Measurements from ENCODE around the gene RPL27.
"Not testable (repeated sequence)": the region's sequence is repeated elsewhere in the genome, so short reads cannot be mapped to it uniquely, and the experiment has no call there.

The RPL27 gene

GRCh38 chr17:42997984-42998938, at the start of gene RPL27:
TSS of gene RPL27 (plus strand) at chr17:42998419. CDS start at chr17:42998751, 332 bp downstream.
- peaks cover 26 to 29% of the 10 kb centered on the region in 2 donors for H3K36me3 ChIP-seq (ENCODE audit: control insufficient read depth in 2 of 2, insufficient read depth in 2 of 2, low read length in 2 of 2)
- peak within 1 kb of the TSS; percentile 87 to 97 for H3K4me3 ChIP-seq (ENCODE audit: low read length in 2 of 2)
- peaks cover 17 to 18% of the 10 kb centered on the region in 2 donors for H3K4me1 ChIP-seq (ENCODE audit: control insufficient read depth in 2 of 2, insufficient read depth in 2 of 2, low read length in 2 of 2)
- peak within 1 kb of the TSS; percentile 86 to 87 for H3K27ac ChIP-seq (ENCODE audit: low read depth in 2 of 2, low read length in 2 of 2)
- no peaks in the 10 kb centered on the region for H3K9me3 ChIP-seq (ENCODE audit: control insufficient read depth in 2 of 2, low read length in 2 of 2)
- peak within 1 kb of the TSS; percentile 95 to 97 for H3K9ac ChIP-seq (ENCODE audit: low read depth in 1 of 2, low read length in 2 of 2)
- no peaks in the 10 kb centered on the region for H3K27me3 ChIP-seq (ENCODE audit: control insufficient read depth in 2 of 2, insufficient read depth in 2 of 2, low read length in 2 of 2)

- Histone ChIP-seq H3K9ac (ENCODE audit: low read depth in 1 of 2, low read length in 2 of 2) (no peak overlapping the region), H3K9me3 (ENCODE audit: control insufficient read depth in 2 of 2, low read length in 2 of 2) (no peaks in the 10 kb centered on the region), H3K27ac (ENCODE audit: low read depth in 2 of 2, low read length in 2 of 2) (no peak overlapping the region), H3K36me3 (ENCODE audit: control insufficient read depth in 2 of 2, insufficient read depth in 2 of 2, low read length in 2 of 2) (peaks cover 26 to 47% of the 10 kb centered on the region in 2 donors), H3K27me3 (ENCODE audit: control insufficient read depth in 2 of 2, insufficient read depth in 2 of 2, low read length in 2 of 2) (no peaks in the 10 kb centered on the region), H3K4me3 (ENCODE audit: low read length in 2 of 2) (no peak overlapping the region), H3K4me1 (ENCODE audit: control insufficient read depth in 2 of 2, insufficient read depth in 2 of 2, low read length in 2 of 2) (no peaks in the 10 kb centered on the region)
These were observed 48.0 kb upstream of the RPL27 start for GRCh38 chr17:42950044-42950783.

- Histone ChIP-seq H3K4me1 (ENCODE audit: control insufficient read depth in 2 of 2, insufficient read depth in 2 of 2, low read length in 2 of 2) (no peaks in the 10 kb centered on the region), H3K36me3 (ENCODE audit: control insufficient read depth in 2 of 2, insufficient read depth in 2 of 2, low read length in 2 of 2) (peaks cover 45 to 67% of the 10 kb centered on the region in 2 donors), H3K4me3 (ENCODE audit: low read length in 2 of 2) (no peak overlapping the region), H3K9me3 (ENCODE audit: control insufficient read depth in 2 of 2, low read length in 2 of 2) (no peaks in the 10 kb centered on the region), H3K27me3 (ENCODE audit: control insufficient read depth in 2 of 2, insufficient read depth in 2 of 2, low read length in 2 of 2) (no peaks in the 10 kb centered on the region), H3K27ac (ENCODE audit: low read depth in 2 of 2, low read length in 2 of 2) (no peak overlapping the region), H3K9ac (ENCODE audit: low read depth in 1 of 2, low read length in 2 of 2) (no peak overlapping the region)
These were observed 44.5 kb upstream of the RPL27 start for GRCh38 chr17:42953669-42954068.

- Histone ChIP-seq H3K9ac (ENCODE audit: low read depth in 1 of 2, low read length in 2 of 2) (peak within 1 kb of the TSS; percentile 70 to 87), H3K27ac (ENCODE audit: low read depth in 2 of 2, low read length in 2 of 2) (peak within 1 kb of the TSS; percentile 72 to 81), H3K36me3 (ENCODE audit: control insufficient read depth in 2 of 2, insufficient read depth in 2 of 2, low read length in 2 of 2) (peaks cover 16 to 21% of the 10 kb centered on the region in 2 donors), H3K27me3 (ENCODE audit: control insufficient read depth in 2 of 2, insufficient read depth in 2 of 2, low read length in 2 of 2) (no peaks in the 10 kb centered on the region), H3K9me3 (ENCODE audit: control insufficient read depth in 2 of 2, low read length in 2 of 2) (no peaks in the 10 kb centered on the region), H3K4me1 (ENCODE audit: control insufficient read depth in 2 of 2, insufficient read depth in 2 of 2, low read length in 2 of 2) (peaks cover 5 to 6% of the 10 kb centered on the region in 2 donors), H3K4me3 (ENCODE audit: low read length in 2 of 2) (peak within 1 kb of the TSS; percentile 83 to 95)
These were observed 33.9 kb upstream of the RPL27 start, which contains the start of gene AARSD1 for GRCh38 chr17:42964161-42964932. TSS of gene AARSD1 (minus strand) at chr17:42964454. CDS start at chr17:42964440, 14 bp downstream.

- H3K4me3 ChIP-seq (ENCODE audit: low read length in 2 of 2): no peak overlapping the region
- peaks cover 0 to 2% of the 10 kb centered on the region in 2 donors for H3K36me3 ChIP-seq (ENCODE audit: control insufficient read depth in 2 of 2, insufficient read depth in 2 of 2, low read length in 2 of 2)
- no peaks in the 10 kb centered on the region for H3K27me3 ChIP-seq (ENCODE audit: control insufficient read depth in 2 of 2, insufficient read depth in 2 of 2, low read length in 2 of 2)
- H3K27ac ChIP-seq (ENCODE audit: low read depth in 2 of 2, low read length in 2 of 2): no peak overlapping the region
- H3K9ac ChIP-seq (ENCODE audit: low read depth in 1 of 2, low read length in 2 of 2): no peak overlapping the region
- H3K9me3 ChIP-seq (ENCODE audit: control insufficient read depth in 2 of 2, low read length in 2 of 2): no peaks in the 10 kb centered on the region
- H3K4me1 ChIP-seq (ENCODE audit: control insufficient read depth in 2 of 2, insufficient read depth in 2 of 2, low read length in 2 of 2): peaks cover 5 to 6% of the 10 kb centered on the region in 2 donors
These were observed 30.3 kb upstream of the RPL27 start for GRCh38 chr17:42967925-42968324.

- Histone ChIP-seq H3K27me3 (ENCODE audit: control insufficient read depth in 2 of 2, insufficient read depth in 2 of 2, low read length in 2 of 2) (no peaks in the 10 kb centered on the region), H3K36me3 (ENCODE audit: control insufficient read depth in 2 of 2, insufficient read depth in 2 of 2, low read length in 2 of 2) (peaks cover 0 to 1% of the 10 kb centered on the region in 2 donors), H3K9ac (ENCODE audit: low read depth in 1 of 2, low read length in 2 of 2) (no peak overlapping the region), H3K4me3 (ENCODE audit: low read length in 2 of 2) (no peak overlapping the region), H3K27ac (ENCODE audit: low read depth in 2 of 2, low read length in 2 of 2) (no peak overlapping the region), H3K4me1 (ENCODE audit: control insufficient read depth in 2 of 2, insufficient read depth in 2 of 2, low read length in 2 of 2) (no peaks in the 10 kb centered on the region), H3K9me3 (ENCODE audit: control insufficient read depth in 2 of 2, low read length in 2 of 2) (no peaks in the 10 kb centered on the region)
These were observed 29.1 kb upstream of the RPL27 start for GRCh38 chr17:42969001-42969581.

- Histone ChIP-seq H3K9me3 (ENCODE audit: control insufficient read depth in 2 of 2, low read length in 2 of 2) (no peaks in the 10 kb centered on the region), H3K27me3 (ENCODE audit: control insufficient read depth in 2 of 2, insufficient read depth in 2 of 2, low read length in 2 of 2) (no peaks in the 10 kb centered on the region), H3K27ac (ENCODE audit: low read depth in 2 of 2, low read length in 2 of 2) (no peak overlapping the region), H3K4me3 (ENCODE audit: low read length in 2 of 2) (no peak overlapping the region), H3K36me3 (ENCODE audit: control insufficient read depth in 2 of 2, insufficient read depth in 2 of 2, low read length in 2 of 2) (no peaks in the 10 kb centered on the region), H3K9ac (ENCODE audit: low read depth in 1 of 2, low read length in 2 of 2) (no peak overlapping the region), H3K4me1 (ENCODE audit: control insufficient read depth in 2 of 2, insufficient read depth in 2 of 2, low read length in 2 of 2) (no peaks in the 10 kb centered on the region)
These were observed 26.6 kb upstream of the RPL27 start for GRCh38 chr17:42971589-42971988.

GRCh38 chr17:42973323-42973722, 24.9 kb upstream of the RPL27 start:
- H3K9ac ChIP-seq (ENCODE audit: low read depth in 1 of 2, low read length in 2 of 2); H3K27ac ChIP-seq (ENCODE audit: low read depth in 2 of 2, low read length in 2 of 2); H3K27me3 ChIP-seq (ENCODE audit: control insufficient read depth in 2 of 2, insufficient read depth in 2 of 2, low read length in 2 of 2); H3K9me3 ChIP-seq (ENCODE audit: control insufficient read depth in 2 of 2, low read length in 2 of 2); H3K36me3 ChIP-seq (ENCODE audit: control insufficient read depth in 2 of 2, insufficient read depth in 2 of 2, low read length in 2 of 2); H3K4me3 ChIP-seq (ENCODE audit: low read length in 2 of 2); H3K4me1 ChIP-seq (ENCODE audit: control insufficient read depth in 2 of 2, insufficient read depth in 2 of 2, low read length in 2 of 2): not testable (repeated sequence)

GRCh38 chr17:42975265-42975664, 23.0 kb upstream of the RPL27 start:
- Histone ChIP-seq H3K27me3 (ENCODE audit: control insufficient read depth in 2 of 2, insufficient read depth in 2 of 2, low read length in 2 of 2) (no peaks in the 10 kb centered on the region), H3K4me3 (ENCODE audit: low read length in 2 of 2) (no peak overlapping the region), H3K27ac (ENCODE audit: low read depth in 2 of 2, low read length in 2 of 2) (no peak overlapping the region), H3K4me1 (ENCODE audit: control insufficient read depth in 2 of 2, insufficient read depth in 2 of 2, low read length in 2 of 2) (peaks cover 13% of the 10 kb centered on the region in 2 donors), H3K9me3 (ENCODE audit: control insufficient read depth in 2 of 2, low read length in 2 of 2) (no peaks in the 10 kb centered on the region), H3K36me3 (ENCODE audit: control insufficient read depth in 2 of 2, insufficient read depth in 2 of 2, low read length in 2 of 2) (no peaks in the 10 kb centered on the region), H3K9ac (ENCODE audit: low read depth in 1 of 2, low read length in 2 of 2) (no peak overlapping the region)
